Keratinocyte (primary cell): ENCODE measurements around the gene STX17.

Source experiments
- CTCF ChIP-seq, 3 experiments: IDR thresholded peaks in 1 of 3; conservative IDR thresholded peaks in 1 of 3; optimal IDR thresholded peaks in 1 of 3; 2 replicates in 2 of 3; 3 replicates in 1 of 3; pipeline versions ENCODE3 to v1.5.1; 2011; ENCODE audit warnings: low read length in 3 of 3, mild to moderate bottlenecking in 3 of 3, moderate library complexity in 2 of 3, control low read depth in 1 of 3, inconsistent platforms in 1 of 3; ENCODE audit not compliant: insufficient read depth in 2 of 3; ENCODE audit errors: extremely low read depth in 1 of 3
- EZH2 ChIP-seq: IDR thresholded peaks from one replicate; pipeline ENCODE4 v1.6.1; 2012; ENCODE audit warnings: inconsistent platforms, mild to moderate bottlenecking, low read length, moderate library complexity

- TF ChIP-seq CTCF (optimal IDR thresholded peaks at IDR 0.05 in 1 of 3, IDR thresholded peaks at IDR 0.05 in 1 of 3, conservative IDR thresholded peaks at IDR 0.05 in 1 of 3; ENCODE audit: extremely low read depth in 1 of 3, insufficient read depth in 2 of 3, low read length in 3 of 3) = no peak
- no peak for TF ChIP-seq EZH2
These were observed 10.2 kb downstream of the STX17 start for GRCh38 chr9:99916650-99917049.
